NCI-H82 treated with DMSO at 0.1 percent for 48 hours (cell line): Measurements from ENCODE around the gene HTR3A.
A peak's percentile ranks its signal among the peaks of the same experiment; 100 is the strongest.
"Not testable (repeated sequence)": the region's sequence is repeated elsewhere in the genome, so short reads cannot be mapped to it uniquely, and the experiment has no call there.

Experiments used
- DNase-seq: peaks from one replicate; lab custom pipeline; 2025; ENCODE audit not compliant: unreplicated experiment; lab: John Stamatoyannopoulos, UW

HTR3A gene

DNA sequence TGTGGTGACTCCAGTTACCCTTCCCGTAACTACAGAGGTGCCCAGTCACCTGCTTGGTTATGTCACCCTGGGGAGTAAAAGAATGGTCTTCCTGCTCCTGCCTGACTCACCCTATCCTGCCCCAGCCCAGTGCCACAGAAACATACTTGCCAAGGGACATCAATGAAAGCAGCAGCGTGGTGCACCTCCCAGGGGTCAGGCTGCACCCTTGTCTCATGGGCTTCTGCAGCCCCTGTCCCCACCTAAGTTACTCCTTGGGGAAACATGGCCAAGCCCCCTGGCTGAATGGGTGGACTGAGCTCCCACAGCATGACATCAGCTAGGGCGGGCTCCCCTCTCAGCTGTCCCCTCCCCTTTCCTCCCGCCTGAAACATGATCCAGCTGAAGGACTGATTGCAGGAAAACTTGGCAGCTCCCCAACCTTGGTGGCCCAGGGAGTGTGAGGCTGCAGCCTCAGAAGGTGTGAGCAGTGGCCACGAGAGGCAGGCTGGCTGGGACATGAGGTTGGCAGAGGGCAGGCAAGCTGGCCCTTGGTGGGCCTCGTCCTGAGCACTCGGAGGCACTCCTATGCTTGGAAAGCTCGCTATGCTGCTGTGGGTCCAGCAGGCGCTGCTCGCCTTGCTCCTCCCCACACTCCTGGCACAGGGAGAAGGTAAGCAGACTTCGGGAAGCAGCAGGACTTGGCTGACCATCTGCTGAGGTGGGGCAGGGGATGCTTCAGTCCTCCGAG lies at the start of gene HTR3A:
Gene HTR3A, plus strand, starts transcription at position 368 of the 730 bp plus-strand sequence. Its CDS starts 218 bp downstream, at position 586.
- DNase-seq: peak; percentile 61

DNA sequence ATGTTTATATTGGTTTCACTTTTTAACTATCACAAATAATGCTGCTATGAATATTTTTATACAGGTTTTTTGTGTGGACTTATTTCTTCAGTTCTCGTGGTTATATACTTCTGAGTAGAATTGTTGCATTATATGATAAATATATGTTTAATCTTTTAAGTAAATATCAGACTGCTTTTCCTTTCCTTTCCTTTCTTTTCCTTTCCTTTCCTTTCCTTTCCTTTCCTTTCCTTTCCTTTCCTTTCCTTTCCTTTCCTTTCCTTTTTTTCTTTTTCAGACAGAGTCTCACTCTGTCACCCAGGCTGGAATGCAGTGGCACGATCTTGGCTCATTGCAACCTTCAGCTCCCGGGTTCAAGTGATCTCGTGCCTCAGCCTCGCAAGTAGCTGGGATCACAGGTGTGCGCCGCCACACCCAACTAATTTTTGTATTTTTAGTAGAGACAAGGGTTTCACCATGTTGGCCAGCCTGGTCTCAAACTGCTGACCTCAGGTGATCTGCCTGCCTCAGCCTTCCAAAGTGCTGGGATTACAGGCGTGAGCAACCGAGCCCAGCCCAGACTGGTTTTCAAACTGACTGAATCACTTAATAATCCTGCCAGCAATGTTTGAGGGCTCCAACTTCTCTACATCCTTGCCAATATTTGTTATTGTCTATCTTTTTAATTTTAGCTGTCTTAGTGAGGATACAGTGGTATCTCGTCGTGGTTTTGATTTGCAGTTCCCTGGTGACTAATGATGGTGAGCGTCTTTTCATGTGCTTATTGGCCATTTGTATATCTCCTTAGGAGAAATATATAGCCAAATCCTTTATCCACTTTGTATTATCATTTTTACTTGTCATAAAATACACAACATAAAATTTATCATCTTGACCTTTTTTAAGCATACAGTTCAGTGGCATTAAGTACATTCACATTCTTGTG lies 48.4 kb upstream of the HTR3A start:
- DNase-seq: no peak

DNA sequence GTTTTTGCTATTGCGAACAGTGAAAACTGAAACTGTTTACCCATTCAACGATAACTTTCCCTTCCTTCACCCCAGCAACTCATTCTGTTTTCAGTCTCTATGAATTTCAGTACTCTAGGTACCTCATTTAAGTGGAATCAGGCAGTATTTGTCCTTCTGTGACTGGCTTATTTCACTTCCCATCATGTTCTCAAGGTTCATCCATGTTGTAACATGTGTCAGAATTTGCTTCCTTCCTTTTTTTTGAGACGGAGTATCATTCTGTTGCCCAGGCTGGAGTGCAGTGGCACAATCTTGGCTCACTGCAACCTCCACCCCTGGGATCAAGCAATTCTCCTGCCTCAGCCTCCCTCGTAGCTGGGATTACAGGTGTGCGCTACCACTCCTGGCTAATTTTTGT lies 46.6 kb upstream of the HTR3A start:
- DNase-seq: no peak

DNA sequence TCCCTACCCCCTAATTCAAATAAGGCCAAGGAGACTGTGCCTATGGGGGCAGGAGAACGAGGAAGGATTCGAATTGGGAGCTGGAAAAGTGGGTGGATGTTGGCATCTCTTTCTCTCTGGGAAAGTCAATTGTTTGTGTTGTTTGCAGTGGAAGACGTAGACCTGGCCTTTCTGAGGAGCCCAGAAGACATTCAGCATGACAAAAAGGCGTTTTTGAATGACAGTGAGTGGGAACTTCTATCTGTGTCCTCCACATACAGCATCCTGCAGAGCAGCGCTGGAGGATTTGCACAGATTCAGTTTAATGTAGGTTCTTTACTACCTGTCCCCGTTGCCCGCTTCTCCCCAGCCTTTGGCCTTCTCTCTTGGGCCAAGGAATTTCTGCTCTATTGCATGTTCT lies 42.1 kb upstream of the HTR3A start:
- DNase-seq: no peak

DNA sequence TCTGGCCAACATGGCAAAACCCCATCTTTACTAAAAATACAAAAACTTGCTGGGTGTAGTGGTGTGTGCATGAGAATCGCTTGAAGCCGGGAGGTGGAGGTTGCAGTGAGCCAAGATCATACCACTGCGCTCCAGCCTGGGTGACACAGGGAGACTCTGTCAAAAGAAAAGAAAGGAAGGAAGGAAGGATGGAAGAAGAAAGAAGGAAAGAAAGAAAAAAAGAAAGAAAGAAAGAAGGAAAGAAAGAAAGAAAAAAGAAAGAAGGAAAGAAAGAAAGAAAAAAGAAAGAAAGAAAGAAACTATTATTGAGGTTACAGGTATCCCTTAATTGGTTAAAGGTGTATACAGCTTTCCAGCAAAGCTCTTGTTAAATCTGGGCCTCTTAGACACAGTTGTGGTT lies 40.7 kb upstream of the HTR3A start:
- not testable (repeated sequence) for DNase-seq

DNA sequence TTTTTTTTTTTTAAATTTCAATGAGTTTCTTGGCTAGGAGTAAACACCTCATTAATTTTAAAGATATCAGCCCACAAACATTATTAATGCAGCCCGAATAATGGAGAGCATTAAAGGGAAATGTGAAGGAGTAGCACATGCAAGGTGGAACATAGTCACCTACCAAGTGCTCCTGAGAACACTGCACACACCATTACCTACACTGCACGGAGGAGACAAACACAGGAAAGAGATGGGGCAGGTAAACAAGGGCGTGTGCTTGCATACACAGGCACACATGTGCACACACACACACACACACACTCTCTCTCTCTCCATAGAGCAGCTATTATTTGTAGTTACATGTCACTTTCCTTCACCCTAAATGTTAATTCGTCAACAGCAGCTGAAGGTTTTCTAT lies 40.1 kb upstream of the HTR3A start:
- no peak for DNase-seq

DNA sequence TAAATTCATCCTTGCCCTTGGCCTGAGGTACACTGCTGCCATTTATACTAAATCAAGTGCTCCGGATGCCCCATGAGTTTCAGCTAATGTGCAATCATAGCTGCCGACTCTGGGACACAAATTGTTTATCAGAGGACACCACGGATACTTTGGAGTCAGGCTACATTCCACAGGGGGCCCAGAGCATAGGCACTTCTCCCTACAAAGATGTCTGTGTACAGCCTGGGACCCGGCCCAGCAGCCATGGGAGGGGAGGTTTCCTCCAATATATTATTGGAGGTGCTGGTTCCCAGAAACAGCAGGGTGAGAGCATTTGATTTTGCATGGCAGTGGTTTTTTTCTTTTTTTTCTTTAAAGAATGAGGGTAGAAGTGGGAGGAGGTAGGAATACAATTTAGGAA lies 39.0 kb upstream of the HTR3A start:
- DNase-seq: no peak

DNA sequence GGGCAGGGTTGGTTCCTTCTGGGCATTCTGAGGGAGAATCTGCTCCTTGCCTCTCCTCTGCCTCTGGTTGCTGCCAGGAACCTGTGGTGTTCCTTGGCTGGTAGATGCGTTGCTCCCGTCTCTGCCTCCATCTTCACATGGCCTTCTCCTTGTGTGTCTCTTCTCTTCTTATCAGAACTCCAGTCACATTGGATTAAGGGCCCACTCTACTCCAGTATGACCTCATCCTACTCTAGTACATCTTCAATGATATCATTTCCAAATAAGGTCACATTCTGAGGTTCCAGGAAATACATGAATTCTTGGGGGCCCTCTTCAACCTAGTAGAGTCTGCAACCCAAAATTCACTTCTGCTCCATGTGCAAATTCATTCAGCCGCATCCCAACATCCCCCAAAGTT lies 37.0 kb upstream of the HTR3A start:
- no peak for DNase-seq

DNA sequence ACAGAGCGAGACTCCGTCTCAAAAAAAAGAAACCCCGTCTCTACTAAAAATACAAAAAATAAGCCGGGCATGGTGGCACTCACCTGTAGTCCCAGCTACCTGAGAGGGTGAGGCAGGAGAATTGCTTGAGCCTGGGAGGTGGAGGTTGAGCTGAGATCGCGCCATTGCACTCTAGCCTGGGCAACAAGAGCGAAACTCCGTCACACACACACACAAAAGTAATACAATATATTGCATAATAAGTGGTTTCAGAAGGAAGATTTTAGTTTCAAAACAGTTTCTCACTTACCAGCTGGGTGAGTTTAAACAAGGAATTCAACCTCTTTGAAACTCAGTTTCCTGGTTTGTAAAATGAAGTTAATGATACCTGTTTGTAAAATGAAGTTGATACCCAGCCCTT lies 32.7 kb upstream of the HTR3A start:
- DNase-seq: no peak

DNA sequence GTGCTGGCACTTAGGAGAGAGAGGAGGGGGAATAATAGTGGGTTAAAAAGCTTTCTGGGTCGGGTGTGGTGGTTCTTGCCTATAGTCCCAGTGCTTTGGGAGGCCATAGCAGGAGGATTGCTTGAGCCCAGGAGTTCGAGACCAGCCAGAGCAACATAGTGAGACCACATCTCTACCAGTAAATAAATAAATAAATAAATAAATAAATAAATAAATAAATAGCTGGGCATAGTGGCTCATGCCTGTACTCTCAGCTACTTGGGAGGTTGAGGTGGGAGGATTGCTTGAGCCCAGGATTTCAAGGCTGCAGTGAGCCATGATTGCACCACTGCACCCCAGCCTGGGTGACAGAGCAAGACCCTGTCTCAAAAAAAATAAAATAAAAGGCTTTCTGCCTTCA lies 28.7 kb upstream of the HTR3A start:
- DNase-seq: not testable (repeated sequence)

DNA sequence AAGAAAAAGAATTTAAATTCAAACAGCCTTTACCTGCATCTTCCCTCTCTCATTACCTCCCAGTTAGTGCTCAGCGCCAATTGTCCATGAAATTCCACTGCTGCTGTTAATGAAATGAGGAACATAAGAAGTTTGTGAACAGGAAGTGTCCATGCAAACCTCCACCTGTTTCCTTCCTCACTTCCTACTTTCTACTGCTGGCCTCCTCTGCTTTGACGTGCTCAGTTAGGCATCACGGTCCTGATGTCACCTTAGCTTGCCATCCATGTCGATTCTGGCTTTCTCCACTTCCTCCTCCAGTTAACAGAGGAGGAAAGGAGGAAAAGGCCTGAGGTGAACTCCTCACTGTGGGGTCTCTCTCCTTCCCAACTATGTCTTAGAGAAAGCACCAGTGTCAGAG lies 26.9 kb upstream of the HTR3A start:
- no peak for DNase-seq

DNA sequence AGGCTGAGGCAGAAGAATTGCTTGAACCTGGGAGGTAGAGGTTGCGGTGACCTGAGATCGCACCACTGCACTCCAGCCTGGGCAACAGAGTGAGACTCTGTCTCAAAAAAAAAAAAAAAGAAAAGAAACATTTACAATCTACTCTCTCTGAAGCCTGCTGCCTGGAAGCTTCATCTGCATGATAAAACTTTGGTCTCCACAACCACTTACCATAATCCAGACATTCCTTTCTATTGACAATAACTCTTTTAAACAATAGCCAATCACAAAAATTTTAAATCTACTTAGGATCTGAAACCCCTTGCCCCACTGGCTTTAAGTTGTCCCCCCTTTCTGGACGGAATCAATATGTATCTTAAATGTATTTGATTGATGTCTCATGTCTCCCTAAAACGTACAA lies 25.0 kb upstream of the HTR3A start:
- DNase-seq: no peak

DNA sequence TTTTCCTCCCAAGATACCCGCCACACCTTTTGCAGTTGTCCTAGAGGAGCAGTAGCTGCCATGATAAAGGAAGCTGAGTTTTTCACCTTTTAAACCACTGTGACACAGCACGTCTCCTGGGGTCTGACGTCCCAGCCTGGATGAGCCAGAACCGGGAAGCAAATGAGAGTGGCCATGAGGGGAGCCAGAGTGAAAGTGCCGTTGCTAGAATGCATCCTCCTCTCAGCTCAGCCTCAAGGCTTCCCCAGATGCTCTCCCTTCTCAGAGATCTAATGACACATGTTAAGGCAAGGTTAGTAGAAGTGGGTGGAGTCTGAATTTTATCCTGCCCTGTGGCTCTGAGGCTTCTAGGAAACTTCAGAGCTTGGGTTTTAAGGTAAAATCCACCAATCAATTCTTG lies 23.4 kb upstream of the HTR3A start:
- no peak for DNase-seq

DNA sequence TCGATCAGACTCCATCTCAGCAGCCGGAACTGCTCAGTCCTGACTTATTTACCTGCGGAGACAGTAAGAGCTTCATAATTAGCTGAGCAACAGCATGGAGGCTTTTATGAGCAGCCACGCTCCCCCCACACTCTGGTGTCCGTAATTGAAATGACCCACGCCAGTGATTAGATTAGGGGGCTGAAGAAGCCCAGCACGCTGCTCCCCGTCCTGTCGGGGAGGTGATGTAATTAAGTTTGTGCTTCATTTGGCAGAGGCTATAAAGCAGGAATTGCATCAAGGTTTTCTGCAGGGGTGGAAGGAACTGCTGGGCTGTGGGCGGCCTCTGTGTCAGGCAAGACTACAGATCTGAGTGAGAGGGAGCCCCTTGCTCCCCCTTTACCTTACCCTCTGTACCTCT lies 22.8 kb upstream of the HTR3A start:
- DNase-seq: no peak

DNA sequence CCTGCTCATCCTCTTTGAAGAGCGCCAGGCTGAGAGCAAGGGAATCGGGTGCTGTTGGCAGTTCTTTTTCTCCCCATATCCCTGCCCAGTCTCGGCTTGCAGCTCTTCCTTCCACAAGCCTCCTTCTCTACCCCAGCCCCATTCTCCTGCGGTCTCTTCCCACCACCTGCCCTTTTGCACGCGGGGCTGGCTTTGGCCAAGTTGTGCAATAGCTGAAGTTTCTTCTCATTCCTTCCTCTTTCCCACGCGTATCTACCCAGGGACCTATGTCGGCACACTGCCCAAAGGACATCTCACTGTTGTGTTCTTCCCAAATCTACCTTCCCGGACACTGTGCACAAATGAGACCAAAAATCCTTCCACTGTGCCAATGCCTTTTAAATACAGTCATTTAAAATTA lies 22.3 kb upstream of the HTR3A start:
- DNase-seq: no peak

DNA sequence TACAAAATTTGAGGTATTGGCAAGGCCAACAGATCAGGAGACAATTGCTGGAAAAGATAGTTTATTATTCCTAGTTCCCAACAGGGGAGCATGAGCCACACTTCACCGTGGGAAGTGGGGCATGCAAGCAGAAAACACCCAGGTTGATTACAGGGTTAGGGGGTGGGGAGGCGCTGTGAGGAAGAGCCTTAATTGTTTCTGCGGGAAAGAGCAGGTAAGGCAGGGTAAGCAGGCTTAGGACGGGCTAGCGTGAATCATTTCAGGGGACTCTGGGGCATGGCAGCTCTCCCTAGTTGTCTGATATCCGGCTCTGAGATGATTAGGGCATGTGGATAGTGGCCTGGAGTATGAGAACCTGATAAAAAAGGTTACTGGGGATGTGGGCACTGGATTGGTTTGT lies 20.7 kb upstream of the HTR3A start:
- DNase-seq: no peak

DNA sequence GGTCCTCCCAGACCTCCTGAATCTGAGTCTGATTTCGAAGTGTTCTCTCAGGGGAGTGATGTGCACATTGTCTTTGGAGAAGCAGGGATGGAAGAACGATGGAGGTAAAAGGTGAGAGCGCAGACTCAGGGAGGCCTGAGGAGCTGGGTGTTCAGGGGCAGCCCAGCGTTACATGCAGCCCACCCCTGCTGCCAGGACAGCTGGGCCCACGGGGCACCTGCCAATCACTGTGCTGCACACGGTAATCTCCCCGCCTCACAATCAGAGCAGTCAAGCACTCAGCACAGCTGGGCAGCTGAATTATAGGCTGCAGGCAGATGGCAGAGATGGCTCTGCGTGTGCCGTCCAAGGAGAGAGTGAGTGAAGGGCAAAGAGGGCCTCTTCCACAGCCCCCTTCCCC lies 17.9 kb upstream of the HTR3A start:
- DNase-seq: peak; percentile 39

DNA sequence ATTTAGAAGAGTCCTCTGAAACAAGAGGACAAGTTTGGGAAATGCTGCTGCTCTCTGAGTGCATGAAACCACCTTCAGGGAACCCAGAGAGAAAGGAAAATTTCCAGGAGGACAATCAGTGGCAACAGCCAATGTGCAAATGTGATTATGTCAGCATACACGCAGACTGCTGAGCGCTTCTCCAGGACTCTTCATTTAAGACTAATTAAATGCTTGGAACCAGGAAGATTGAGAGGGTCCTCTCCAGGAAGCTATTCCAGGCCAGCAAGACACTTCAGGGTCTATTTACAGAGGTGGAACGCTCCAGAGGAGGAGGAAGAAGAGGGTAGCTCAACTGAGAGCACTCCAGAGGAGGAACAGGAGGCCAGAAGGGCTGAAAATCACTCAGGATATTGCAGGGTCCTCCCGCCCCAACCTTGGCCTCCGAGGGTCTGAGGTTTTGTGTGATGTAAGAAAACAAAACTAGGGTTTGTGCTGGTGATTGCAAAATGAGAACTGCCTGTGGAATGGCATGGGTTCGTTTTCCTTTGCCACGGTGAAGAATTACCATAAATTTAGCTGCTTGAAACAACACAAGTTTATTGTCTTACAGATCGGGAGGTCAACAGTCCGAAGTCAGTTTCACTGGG lies 14.1 kb upstream of the HTR3A start:
- no peak for DNase-seq

DNA sequence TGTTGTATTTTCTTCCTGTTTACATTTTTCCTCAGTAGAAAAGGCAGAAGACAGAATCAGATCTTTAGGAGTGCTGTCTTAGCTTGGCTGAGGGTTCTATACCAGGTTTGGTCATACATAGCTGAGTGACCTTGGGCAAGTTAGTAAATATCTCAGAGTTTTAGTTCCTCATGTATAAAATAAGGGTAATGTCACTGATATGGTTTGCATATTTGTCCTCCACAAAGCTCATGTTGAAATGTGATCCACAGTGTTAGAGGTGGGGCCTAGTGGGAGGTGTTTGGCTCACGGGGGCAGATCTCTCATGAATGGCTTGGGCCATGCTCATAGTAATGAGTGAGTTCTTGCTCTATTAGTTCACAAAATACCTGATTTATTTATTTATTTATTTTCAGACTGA lies 7.5 kb upstream of the HTR3A start:
- DNase-seq: no peak

DNA sequence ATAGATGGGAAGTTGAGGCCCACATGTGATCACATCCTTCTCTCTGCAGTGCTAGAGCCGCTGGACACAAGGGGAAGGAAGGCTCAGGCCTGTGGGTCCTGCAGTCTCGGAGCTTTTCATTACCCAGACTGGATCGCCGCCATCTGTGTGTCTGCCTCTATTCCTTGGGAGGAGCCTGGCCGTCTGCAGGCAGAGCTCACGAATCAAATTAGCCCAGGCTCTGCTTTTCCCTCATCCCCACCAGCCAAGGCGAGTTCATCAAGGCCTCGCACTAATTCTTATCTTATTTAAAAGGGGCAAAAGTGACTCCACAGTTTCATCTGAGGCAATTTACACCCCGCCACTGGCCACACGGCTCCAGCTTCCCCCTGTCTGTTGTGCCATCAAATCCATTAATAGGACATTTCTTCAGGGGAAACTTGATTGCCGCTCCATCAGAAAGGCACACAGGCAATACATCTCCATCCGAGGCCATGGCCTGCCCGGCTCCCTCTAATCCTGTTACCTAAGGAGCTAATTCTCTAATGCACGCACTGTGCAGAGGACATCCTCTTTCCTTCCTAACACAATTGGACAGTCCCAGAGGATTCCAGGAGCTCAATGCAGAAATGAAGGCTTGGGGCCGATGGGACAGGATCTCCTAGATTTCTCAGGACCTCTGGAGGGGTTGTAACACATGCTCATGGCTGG lies 3.3 kb upstream of the HTR3A start:
- peak; percentile 85 for DNase-seq

DNA sequence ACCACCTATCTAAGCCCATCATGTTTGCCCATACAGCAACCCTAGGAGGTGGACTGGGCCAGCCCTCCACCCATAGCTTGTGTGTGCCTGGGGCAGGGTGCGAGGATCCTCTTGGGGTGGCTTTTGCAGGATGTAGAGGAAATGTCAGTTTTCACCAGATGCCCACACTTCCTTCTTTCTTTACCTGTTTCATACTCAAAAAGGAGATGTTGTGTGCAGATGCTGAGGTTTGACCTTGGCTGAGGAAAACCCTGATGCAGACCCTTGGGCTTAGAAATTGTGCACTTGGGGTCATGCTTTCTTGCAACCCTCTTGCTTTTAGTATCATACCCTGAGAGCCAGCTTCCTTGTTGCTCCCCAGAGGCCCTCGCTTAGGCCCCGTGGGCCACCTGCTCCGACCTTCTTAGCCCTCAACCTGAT lies 2.2 kb downstream of the HTR3A start:
- DNase-seq: no peak
